H1 (cell line): ENCODE measurements around the gene CYBRD1. TPM values are rescaled to one million over a fixed set of nuclear protein-coding genes. Genes with fewer than 3 reads are reported as not detected.
"Not testable (repeated sequence)": the region's sequence is repeated elsewhere in the genome, so short reads cannot be mapped to it uniquely, and the experiment has no call there.

Experiments used
- CTCF ChIA-PET: fragments of 300-600 bp; sonication (Branson Sonifier 250); formaldehyde crosslinking; loops from one replicate; lab custom pipeline; 2021; ENCODE audit not compliant: partially characterized antibody; lab: Charles Lee
- POLR2A ChIA-PET: fragments of 300-600 bp; sonication (Branson Sonifier 250); formaldehyde crosslinking; loops from one replicate; lab custom pipeline; 2021; ENCODE audit warnings: inconsistent platforms; ENCODE audit not compliant: partially characterized antibody; lab: Charles Lee
- DNase-seq, 2 experiments: peaks; one replicate each; pipeline versions ENCODE4 v3.0.0 to v3.0.0-alpha.2; 2010 to 2022; ENCODE audit warnings: low spot score in 2 of 2, low read depth in 1 of 2, mixed read lengths in 1 of 2
- FAIRE-seq: peaks from 2 replicates; lab custom pipeline; 2011; peaks lifted over from hg19 to GRCh38; lab: Jason Lieb, UNC
- H2AFZ ChIP-seq: 2 replicates; pipeline ENCODE4 v1.8.1; 2012; ENCODE audit warnings: low read length, inconsistent platforms
- H2AK5ac ChIP-seq: 2 replicates; pipeline ENCODE4 v1.6.1; 2013; ENCODE audit warnings: low read depth, low read length
- H2BK120ac ChIP-seq: replicated peaks from 2 replicates; pipeline ENCODE3; 2013; ENCODE audit warnings: low read depth, low read length, inconsistent platforms
- H2BK12ac ChIP-seq: 2 replicates; pipeline ENCODE4 v1.6.1; 2013; ENCODE audit warnings: low read depth, low read length
- H2BK15ac ChIP-seq: 2 replicates; pipeline ENCODE4 v1.6.1; 2013; ENCODE audit warnings: low read length
- H2BK20ac ChIP-seq: 2 replicates; pipeline ENCODE4 v1.6.1; 2013; ENCODE audit warnings: low read length
- H2BK5ac ChIP-seq: 2 replicates; pipeline ENCODE4 v1.6.1; 2013; ENCODE audit warnings: low read depth, low read length
- H3K14ac ChIP-seq: 2 replicates; pipeline ENCODE4 v1.6.1; 2013; ENCODE audit warnings: inconsistent platforms; ENCODE audit not compliant: insufficient read length
- H3K18ac ChIP-seq: 2 replicates; pipeline ENCODE4 v1.6.1; 2013; ENCODE audit warnings: low read length; ENCODE audit errors: extremely low read depth
- H3K23ac ChIP-seq: 2 replicates; pipeline ENCODE4 v1.6.1; 2013; ENCODE audit warnings: inconsistent platforms; ENCODE audit not compliant: insufficient read length
- H3K23me2 ChIP-seq: 2 replicates; pipeline ENCODE4 v1.6.1; 2013; ENCODE audit warnings: low read depth, low read length
- H3K27ac ChIP-seq: 2 replicates; pipeline ENCODE4 v1.6.1; 2011; ENCODE audit warnings: low read depth, low read length, inconsistent platforms
- H3K27me3 ChIP-seq, 4 experiments: replicated peaks in 1 of 4; 1 replicate in 1 of 4; 2 replicates in 3 of 4; pipeline versions ENCODE4 v1.6.1 to v1.8.1; 2011 to 2013; ENCODE audit warnings: low read length in 3 of 4, mild to moderate bottlenecking in 3 of 4, inconsistent platforms in 2 of 4, mixed read lengths in 2 of 4, moderate library complexity in 1 of 4; ENCODE audit not compliant: control insufficient read depth in 3 of 4, insufficient read depth in 3 of 4; ENCODE audit errors: extremely low read depth in 1 of 4
- H3K36me3 ChIP-seq, 4 experiments: 2 replicates each; pipeline versions ENCODE4 v1.6.1 to v1.8.1; 2011 to 2013; ENCODE audit warnings: mild to moderate bottlenecking in 4 of 4, low read length in 3 of 4, moderate library complexity in 2 of 4, control low read depth in 1 of 4, inconsistent platforms in 1 of 4; ENCODE audit not compliant: insufficient read depth in 4 of 4, control insufficient read depth in 2 of 4
- H3K4ac ChIP-seq: replicated peaks from 2 replicates; pipeline ENCODE3; 2013; ENCODE audit warnings: low read length, low read depth, mixed read lengths, inconsistent platforms; ENCODE audit not compliant: insufficient read length
- H3K4me1 ChIP-seq, 4 experiments: replicated peaks in 1 of 4; 1 replicate in 1 of 4; 2 replicates in 3 of 4; pipeline versions ENCODE4 v1.6.1 to v1.8.1; 2011 to 2013; ENCODE audit warnings: low read length in 3 of 4, inconsistent platforms in 2 of 4, mixed read lengths in 1 of 4; ENCODE audit not compliant: insufficient read depth in 4 of 4, control insufficient read depth in 3 of 4
- H3K4me2 ChIP-seq, 2 experiments: 2 replicates each; pipeline versions ENCODE4 v1.6.1 to v1.8.1; 2011 to 2013; ENCODE audit warnings: low read depth in 2 of 2, low read length in 2 of 2, control low read depth in 1 of 2, inconsistent platforms in 1 of 2, mild to moderate bottlenecking in 1 of 2; ENCODE audit not compliant: insufficient read depth in 1 of 2
- H3K4me3 ChIP-seq, 4 experiments: fragments of 200-600, 300-600 bp in 1 of 4; sonication (generic), shearing (Covaris generic), sonication (Bioruptor Twin) in 1 of 4; 2 replicates each; pipeline versions ENCODE4 v1.5.1 to v1.8.1; 2011 to 2016; ENCODE audit warnings: low read length in 4 of 4, low read depth in 3 of 4, control low read depth in 2 of 4, inconsistent platforms in 2 of 4, mild to moderate bottlenecking in 2 of 4, mixed read lengths in 1 of 4, moderate library complexity in 1 of 4; ENCODE audit not compliant: insufficient read depth in 2 of 4; ENCODE audit errors: extremely low read depth in 1 of 4
- H3K56ac ChIP-seq: replicated peaks from 2 replicates; pipeline ENCODE3; 2013; ENCODE audit warnings: low read depth, mild to moderate bottlenecking, mixed read lengths, low read length, inconsistent platforms; ENCODE audit not compliant: insufficient read length
- H3K79me1 ChIP-seq: 2 replicates; pipeline ENCODE4 v1.6.1; 2013; ENCODE audit warnings: low read depth, low read length, control low read depth
- H3K79me2 ChIP-seq, 2 experiments: 2 replicates each; pipeline versions ENCODE4 v1.6.1 to v1.8.1; 2012 to 2013; ENCODE audit warnings: low read length in 2 of 2, mild to moderate bottlenecking in 2 of 2, inconsistent platforms in 1 of 2; ENCODE audit not compliant: insufficient read depth in 2 of 2, control insufficient read depth in 1 of 2
- H3K9ac ChIP-seq, 4 experiments: replicated peaks in 1 of 4; 1 replicate in 1 of 4; 2 replicates in 3 of 4; pipeline versions ENCODE4 v1.6.1 to v1.8.1; 2011 to 2013; ENCODE audit warnings: low read depth in 3 of 4, low read length in 3 of 4, control low read depth in 2 of 4, mild to moderate bottlenecking in 2 of 4, moderate library complexity in 2 of 4, inconsistent platforms in 1 of 4; ENCODE audit errors: extremely low read depth in 1 of 4
- H3K9me3 ChIP-seq, 2 experiments: 2 replicates each; pipeline versions ENCODE4 v1.6.1 to v1.8.1; 2012 to 2013; ENCODE audit warnings: mild to moderate bottlenecking in 2 of 2, moderate library complexity in 2 of 2, control low read depth in 1 of 2, inconsistent platforms in 1 of 2, low read depth in 1 of 2, low read length in 1 of 2, mixed read lengths in 1 of 2; ENCODE audit not compliant: insufficient read depth in 2 of 2
- H4K20me1 ChIP-seq, 2 experiments: replicated peaks in 1 of 2; 2 replicates each; pipeline versions ENCODE3 to v1.8.1; 2011 to 2013; ENCODE audit warnings: inconsistent platforms in 2 of 2, low read length in 2 of 2, mild to moderate bottlenecking in 1 of 2; ENCODE audit not compliant: insufficient read depth in 2 of 2, control insufficient read depth in 1 of 2
- H4K5ac ChIP-seq: 2 replicates; pipeline ENCODE4 v1.6.1; 2013; ENCODE audit warnings: low read length, low read depth, mixed read lengths, inconsistent platforms; ENCODE audit not compliant: insufficient read length
- H4K8ac ChIP-seq: 2 replicates; pipeline ENCODE4 v1.8.0; 2013; ENCODE audit warnings: mild to moderate bottlenecking, moderate library complexity, low read length, inconsistent platforms; ENCODE audit not compliant: insufficient read depth; ENCODE audit errors: extremely low read depth
- H4K91ac ChIP-seq: replicated peaks from 2 replicates; pipeline ENCODE3; 2013; ENCODE audit warnings: low read length, mixed read lengths, inconsistent platforms; ENCODE audit not compliant: insufficient read length
- WGBS, 2 experiments: shearing (Covaris generic) in 1 of 2; methylation state at CpG; one replicate each; pipeline versions ENCODE4 v1.1.6 to v1.1.7; 2013 to 2015; ENCODE audit warnings: low lambda C conversion rate in 2 of 2, mixed read lengths in 2 of 2, inconsistent platforms in 1 of 2, low coverage in 1 of 2, missing lambda C conversion rate in 1 of 2; ENCODE audit not compliant: insufficient replicate concordance in 2 of 2, insufficient coverage in 1 of 2, insufficient read length in 1 of 2; ENCODE audit errors: extremely low coverage in 1 of 2, missing lambda C conversion rate in 1 of 2; 5-methylcytosine and 5-hydroxymethylcytosine counted together
- polyA plus RNA-seq, 7 experiments: library from polyadenylated mRNA; depleted of rRNA in 3 of 7; stranded (reverse) in 5 of 7; unstranded in 2 of 7; fragments of >200 nt in 5 of 7; fragments of 200-250 nt in 2 of 7; gene quantifications; 1 replicate in 5 of 7; 2 replicates in 1 of 7; 4 replicates in 1 of 7; pipeline versions ENCODE4 v1.2.1 to v1.2.3, GENCODE V29; 2011 to 2013; ENCODE audit warnings: missing spikeins in 2 of 7, mixed read lengths in 2 of 7
- total RNA-seq: library from RNA; stranded (reverse); fragmentation: NEBNext Ultra II Directional; extraction: Animal tissue kit (Norgen Biotek cat#: 25700); gene quantifications from 2 replicates; pipeline ENCODE4 v1.2.1, GENCODE V29; 2021

Gene CYBRD1
- total and polyA plus RNA-seq, 2 of the 8 experiments (the other 6 are each of a cell fraction or from before 2014, with no cell fraction given) = 10.7 to 12.6 TPM

DNA sequence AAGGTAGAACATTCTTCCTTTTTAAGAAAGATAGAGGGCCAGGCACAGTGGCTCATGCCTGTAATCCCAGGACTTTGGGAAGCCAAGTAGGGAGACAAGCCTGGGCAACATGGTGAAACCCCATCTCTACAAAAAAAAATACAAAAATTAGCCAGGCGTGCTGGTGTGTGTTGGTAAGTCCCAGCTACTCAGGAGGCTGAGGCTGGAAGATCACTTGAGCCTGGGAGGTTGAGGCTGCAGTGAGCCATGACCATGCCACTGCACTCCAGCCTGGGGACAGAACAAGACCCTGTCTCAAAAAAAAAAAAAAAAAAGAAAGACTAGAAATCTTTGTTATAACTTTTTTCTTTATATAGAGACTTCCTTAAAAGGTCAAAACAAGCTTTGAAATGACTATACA lies 8.6 kb downstream of the CYBRD1 start:
- not testable (repeated sequence) for H3K4me2 ChIP-seq
- CTCF ChIA-PET = interaction anchor here (0.6 to 4.5 kb wide), 13 partner anchors 8 to 577 kb away, joined by 3 to 32 read pairs (median 5); partner anchors contain the start of gene CYBRD1

More for the DNA sequence above, 8.6 kb downstream of the CYBRD1 start:
- DNase-seq, H3K23me2 ChIP-seq, H3K79me1 ChIP-seq, H2BK12ac ChIP-seq, H3K27me3 ChIP-seq, H2AFZ ChIP-seq, H4K5ac ChIP-seq, H3K14ac ChIP-seq, H3K4ac ChIP-seq, H4K20me1 ChIP-seq, H2BK5ac ChIP-seq, H4K8ac ChIP-seq, H3K4me1 ChIP-seq, H2BK15ac ChIP-seq, H3K4me3 ChIP-seq, H2AK5ac ChIP-seq, H3K27ac ChIP-seq, H2BK20ac ChIP-seq, H3K36me3 ChIP-seq, H2BK120ac ChIP-seq, H3K9me3 ChIP-seq, H4K91ac ChIP-seq, H3K9ac ChIP-seq, H3K18ac ChIP-seq, FAIRE-seq, H3K23ac ChIP-seq, H3K56ac ChIP-seq: not testable (repeated sequence)
- 73% methylated on average over 1 of the region's 1 CpG; no CpG with 5 or more reads in 1 of the 2 experiments for WGBS, 2 experiments
- H3K79me2 ChIP-seq = peaks cover 0 to 33% of the 10 kb centered on the region in 2 experiments; a peak in 2 of 4 replicates
- POLR2A ChIA-PET = interaction anchor here (0.6 to 6.5 kb wide), 3 partner anchors 8 to 121 kb away, joined by 3 to 32 read pairs (median 3); partner anchors contain the start of gene CYBRD1
